Mucosa of descending colon (tissue), 3 donors: Measurements from ENCODE around the gene CDC42BPG. TPM values are rescaled to one million over a fixed set of nuclear protein-coding genes. Genes with fewer than 3 reads are reported as not detected.

ENCODE experiments used
- ATAC-seq: fragments of 200-7000 bp; cut with Tn5 transposase; one replicate; pipeline ENCODE4 v1.9.1; 2020; ENCODE audit warnings: mild to moderate bottlenecking, moderate library complexity
- DNase-seq, 3 donors: peaks; one replicate each; pipeline ENCODE4 v3.0.0-alpha.2; 2020
- H3K36me3 ChIP-seq: fragments of 200-600 bp; one replicate; pipeline ENCODE4 v1.8.0; 2021; ENCODE audit warnings: low read depth, mild to moderate bottlenecking
- H3K4me1 ChIP-seq: fragments of 200-600 bp; one replicate; pipeline ENCODE4 v1.8.0; 2021; ENCODE audit warnings: low read depth, mild to moderate bottlenecking
- H3K4me3 ChIP-seq: fragments of 200-600 bp; one replicate; pipeline ENCODE4 v1.8.0; 2021; ENCODE audit warnings: mild to moderate bottlenecking
- H3K9me3 ChIP-seq: fragments of 200-600 bp; one replicate; pipeline ENCODE4 v1.8.0; 2021; ENCODE audit warnings: mild to moderate bottlenecking
- intact Hi-C, 2 donors: fragments of 100-400 bp; cut with DNase I in 1 of 2; cut with micrococcal nuclease in 1 of 2; formaldehyde crosslinking; loops; one replicate each; pipeline versions ENCODE4 v1.11.0 to v1.11.1; 2022; cut with DNase I, micrococcal nuclease
- total RNA-seq, 3 donors: library from RNA; stranded (reverse); fragmentation: NEBNext Ultra II Directional in 2 of 3; extraction: Animal tissue kit (Norgen Biotek cat#: 25700) in 2 of 3; gene quantifications; one replicate each; pipeline versions ENCODE4 v1.2.1 to v1.2.4, GENCODE V29; 2021 to 2023
- TF ChIP-seq, protein P1 (sequence below): fragments of 200-600 bp; IDR thresholded peaks from one replicate; pipeline ENCODE4 v1.8.0; 2022; ENCODE audit warnings: antibody characterized with exemption, mild to moderate bottlenecking
- donor health status: DM: no; HTN: no; CAD: no; lungs with moderate emphysema.
- donor health status: DM: no; HTN: no; CAD: no.
- donor health status: DM: no; HTN: yes; CAD: no.

Gene CDC42BPG
- total RNA-seq, 3 donors from 2014 or later: 24.3 to 73.1 (median 32.3) TPM

DNA sequence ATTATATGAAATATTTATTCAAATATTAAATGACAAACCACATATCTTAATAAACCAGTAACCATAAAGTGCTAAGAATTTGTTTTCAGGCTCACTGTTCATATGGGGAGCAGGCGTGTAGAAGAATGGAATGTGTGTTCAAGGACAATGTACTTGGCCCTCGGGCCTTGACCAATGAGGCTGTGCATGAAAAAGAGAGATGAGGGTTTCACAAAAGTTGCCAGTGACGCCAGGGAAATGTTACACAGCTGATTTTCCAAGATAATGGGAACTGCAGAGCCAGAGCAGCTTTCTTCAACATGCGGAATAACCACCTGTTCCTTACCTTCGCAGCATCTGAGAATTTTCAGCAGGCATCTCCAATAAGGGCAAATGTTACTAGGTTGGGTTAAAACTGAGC is 70.3 kb downstream of the CDC42BPG start:
- peaks cover 15% of the 10 kb centered on the region for H3K4me1 ChIP-seq
- DNase-seq: no peak
- no peak overlapping the region for H3K4me3 ChIP-seq
- intact Hi-C loops: no loop called here
- no peak for ATAC-seq
- no peaks in the 10 kb centered on the region for H3K9me3 ChIP-seq
- peaks cover 33% of the 10 kb centered on the region for H3K36me3 ChIP-seq
- TF ChIP-seq, protein P1, sequence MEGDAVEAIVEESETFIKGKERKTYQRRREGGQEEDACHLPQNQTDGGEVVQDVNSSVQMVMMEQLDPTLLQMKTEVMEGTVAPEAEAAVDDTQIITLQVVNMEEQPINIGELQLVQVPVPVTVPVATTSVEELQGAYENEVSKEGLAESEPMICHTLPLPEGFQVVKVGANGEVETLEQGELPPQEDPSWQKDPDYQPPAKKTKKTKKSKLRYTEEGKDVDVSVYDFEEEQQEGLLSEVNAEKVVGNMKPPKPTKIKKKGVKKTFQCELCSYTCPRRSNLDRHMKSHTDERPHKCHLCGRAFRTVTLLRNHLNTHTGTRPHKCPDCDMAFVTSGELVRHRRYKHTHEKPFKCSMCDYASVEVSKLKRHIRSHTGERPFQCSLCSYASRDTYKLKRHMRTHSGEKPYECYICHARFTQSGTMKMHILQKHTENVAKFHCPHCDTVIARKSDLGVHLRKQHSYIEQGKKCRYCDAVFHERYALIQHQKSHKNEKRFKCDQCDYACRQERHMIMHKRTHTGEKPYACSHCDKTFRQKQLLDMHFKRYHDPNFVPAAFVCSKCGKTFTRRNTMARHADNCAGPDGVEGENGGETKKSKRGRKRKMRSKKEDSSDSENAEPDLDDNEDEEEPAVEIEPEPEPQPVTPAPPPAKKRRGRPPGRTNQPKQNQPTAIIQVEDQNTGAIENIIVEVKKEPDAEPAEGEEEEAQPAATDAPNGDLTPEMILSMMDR: no peak

Other genes starting within 250 kb of the CDC42BPG start
- 10 to 100 TPM in 1 of 3 donors, 1 to 10 TPM in 2; 3.9 to 42.0 (median 6.9) TPM for gene NRXN2, start 121.5 kb downstream of the CDC42BPG start, total RNA-seq
- gene RASGRP2, start 100.5 kb downstream of the CDC42BPG start, total RNA-seq: 10 to 100 TPM in 1 of 3 donors, 1 to 10 TPM in 2; 3.3 to 25.6 (median 9.7) TPM
- gene PYGM, start 84.7 kb downstream of the CDC42BPG start, total RNA-seq: 10 to 100 TPM in 1 of 3 donors, 1 to 10 TPM in 2; 2.0 to 21.1 (median 2.8) TPM
- 100 to 1,000 TPM; 223 to 317 (median 241) TPM for gene SF1, start 66.1 kb downstream of the CDC42BPG start, total RNA-seq
- gene MAP4K2, start 41.4 kb downstream of the CDC42BPG start, total RNA-seq: 10 to 100 TPM in 2 of 3 donors, 1 to 10 TPM in 1; 8.7 to 16.8 (median 14.1) TPM
- 10 to 100 TPM; 19.3 to 26.4 (median 21.9) TPM for gene MEN1, start 34.1 kb downstream of the CDC42BPG start, total RNA-seq
- gene EHD1, start 34.0 kb upstream of the CDC42BPG start, total RNA-seq: 10 to 100 TPM; 58.3 to 85.9 (median 81.5) TPM
- 10 to 100 TPM; 35.4 to 39.8 (median 36.6) TPM for gene ATG2A, start 72.6 kb upstream of the CDC42BPG start, total RNA-seq
- gene PPP2R5B, start 80.0 kb upstream of the CDC42BPG start, total RNA-seq: 10 to 100 TPM; 23.0 to 39.7 (median 23.2) TPM
- gene GPHA2, start 91.2 kb upstream of the CDC42BPG start, total RNA-seq: not detected
- gene MAJIN, start 127.5 kb upstream of the CDC42BPG start, total RNA-seq: not detected
- gene BATF2, start 152.3 kb upstream of the CDC42BPG start, total RNA-seq: 10 to 100 TPM; 12.7 to 25.3 (median 18.0) TPM
- gene ARL2, start 169.5 kb upstream of the CDC42BPG start, total RNA-seq: 10 to 100 TPM; 70.1 to 90.6 (median 71.4) TPM
- 10 to 100 TPM; 28.5 to 46.6 (median 42.8) TPM for gene SNX15, start 182.8 kb upstream of the CDC42BPG start, total RNA-seq
- 10 to 100 TPM in 2 of 3 donors, 1 to 10 TPM in 1; 8.5 to 13.1 (median 11.8) TPM for gene SAC3D1, start 196.6 kb upstream of the CDC42BPG start, total RNA-seq
- gene NAALADL1, start 213.9 kb upstream of the CDC42BPG start, total RNA-seq: 10 to 100 TPM in 2 of 3 donors, 1 to 10 TPM in 1; 6.9 to 57.7 (median 32.6) TPM
- 10 to 100 TPM in 1 of 3 donors, 1 to 10 TPM in 2; 2.9 to 14.6 (median 4.8) TPM for gene CDCA5, start 239.4 kb upstream of the CDC42BPG start, total RNA-seq
- 10 to 100 TPM; 36.3 to 50.6 (median 42.6) TPM for gene ZFPL1, start 239.6 kb upstream of the CDC42BPG start, total RNA-seq